GM21717 (cell line): ENCODE results near the gene SLC25A2.
"Not testable (repeated sequence)": the region's sequence is repeated elsewhere in the genome, so short reads cannot be mapped to it uniquely, and the experiment has no call there.

Source experiments
- ATAC-seq: cut with Tn5 transposase; IDR thresholded peaks from one replicate; pipeline ENCODE4 v1.9.1; 2021; ENCODE audit warnings: mild to moderate bottlenecking, moderate library complexity; ENCODE audit not compliant: unreplicated experiment

SLC25A2 gene

DNA sequence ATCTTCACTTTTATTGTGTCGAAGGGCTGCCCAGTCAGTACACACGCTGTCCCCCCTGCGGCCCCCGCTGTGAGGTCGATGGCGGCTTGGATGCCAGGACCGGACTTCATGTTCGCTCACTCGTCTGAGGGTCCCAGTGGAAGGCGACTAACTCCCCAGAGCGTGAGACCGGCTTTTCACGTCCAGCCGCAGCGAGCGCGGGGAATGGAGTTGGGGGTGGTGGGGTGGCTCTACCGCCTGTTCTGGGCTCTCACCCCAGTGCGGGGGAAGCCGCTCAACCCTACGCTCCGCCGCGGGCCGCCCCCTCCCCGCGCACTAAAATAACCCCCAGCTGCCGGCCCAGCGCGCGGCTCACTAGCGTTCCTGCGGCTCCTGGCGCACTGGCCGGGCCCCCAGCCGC is at the start of gene SLC25A2:
Gene SLC25A2 (minus strand): TSS at position 294 of the 400 bp plus-strand sequence. CDS start 184 bp downstream, at position 110.
- ATAC-seq: no peak

DNA sequence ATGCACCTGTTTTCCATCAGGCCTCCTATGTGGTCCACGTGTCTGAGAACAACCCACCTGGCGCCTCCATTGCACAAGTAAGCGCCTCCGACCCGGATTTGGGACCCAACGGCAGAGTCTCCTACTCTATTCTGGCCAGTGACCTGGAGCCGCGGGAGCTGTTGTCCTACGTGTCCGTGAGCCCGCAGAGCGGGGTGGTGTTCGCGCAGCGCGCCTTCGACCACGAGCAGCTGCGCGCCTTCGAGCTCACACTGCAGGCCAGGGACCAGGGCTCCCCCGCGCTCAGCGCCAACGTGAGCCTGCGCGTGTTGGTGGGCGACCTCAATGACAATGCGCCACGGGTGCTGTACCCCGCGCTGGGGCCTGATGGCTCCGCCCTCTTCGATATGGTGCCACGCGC is 47.7 kb upstream of the SLC25A2 start:
- no peak for ATAC-seq

DNA sequence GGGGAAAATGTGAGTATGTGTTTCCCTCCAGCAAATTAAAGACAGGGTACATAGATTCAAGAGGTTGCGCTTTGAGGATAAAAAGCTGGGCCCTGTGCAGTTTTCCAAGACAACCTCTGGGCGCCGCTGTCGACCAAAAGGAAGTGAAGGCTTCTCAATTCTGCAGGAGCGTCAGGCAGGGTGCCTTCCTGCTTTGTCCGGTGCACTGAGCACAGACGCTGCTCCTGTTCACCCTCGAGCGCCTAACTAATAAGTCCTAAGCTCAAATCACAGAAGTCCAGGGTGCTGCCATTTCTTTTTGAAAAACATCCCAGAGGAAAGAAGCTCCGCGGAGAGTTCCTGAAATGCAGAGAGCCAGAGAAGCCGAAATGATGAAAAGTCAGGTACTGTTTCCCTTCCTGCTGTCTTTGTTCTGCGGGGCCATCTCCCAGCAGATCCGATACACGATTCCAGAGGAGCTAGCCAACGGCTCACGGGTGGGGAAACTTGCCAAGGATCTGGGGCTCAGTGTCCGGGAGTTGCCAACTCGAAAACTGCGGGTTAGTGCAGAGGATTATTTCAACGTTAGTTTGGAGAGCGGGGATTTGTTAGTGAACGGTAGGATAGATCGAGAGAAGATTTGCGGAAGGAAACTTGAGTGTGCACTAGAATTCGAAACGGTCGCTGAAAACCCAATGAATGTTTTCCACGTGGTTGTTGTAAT is 46.2 kb upstream of the SLC25A2 start, which contains the start of gene PCDHGB1:
Gene PCDHGB1 (plus strand): TSS at position 183 of the 703 bp plus-strand sequence. CDS start 162 bp downstream, at position 345.
- ATAC-seq: peak; percentile 66

DNA sequence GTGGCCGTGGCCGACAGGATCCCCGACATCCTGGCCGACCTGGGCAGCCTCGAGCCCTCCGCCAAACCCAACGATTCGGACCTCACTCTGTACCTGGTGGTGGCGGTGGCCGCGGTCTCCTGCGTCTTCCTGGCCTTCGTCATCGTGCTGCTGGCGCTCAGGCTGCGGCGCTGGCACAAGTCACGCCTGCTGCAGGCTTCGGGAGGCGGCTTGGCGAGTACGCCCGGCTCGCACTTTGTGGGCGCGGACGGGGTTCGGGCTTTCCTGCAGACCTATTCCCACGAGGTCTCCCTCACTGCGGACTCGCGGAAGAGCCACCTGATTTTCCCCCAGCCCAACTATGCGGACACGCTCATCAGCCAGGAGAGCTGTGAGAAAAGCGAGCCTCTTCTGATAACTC is 42.2 kb upstream of the SLC25A2 start:
- ATAC-seq: not testable (repeated sequence)

DNA sequence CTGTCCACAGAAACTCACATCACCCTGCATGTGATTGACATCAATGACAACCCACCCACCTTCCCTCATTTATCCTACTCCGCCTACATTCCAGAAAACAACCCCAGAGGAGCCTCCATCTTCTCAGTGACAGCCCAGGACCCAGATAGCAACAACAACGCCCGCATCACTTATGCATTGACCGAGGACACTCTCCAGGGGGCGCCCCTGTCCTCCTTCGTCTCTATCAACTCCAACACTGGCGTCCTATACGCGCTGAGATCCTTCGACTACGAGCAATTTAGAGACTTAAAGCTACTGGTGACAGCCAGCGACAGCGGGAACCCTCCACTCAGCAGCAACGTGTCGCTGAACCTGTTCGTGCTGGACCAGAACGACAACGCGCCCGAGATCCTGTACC is 41.5 kb upstream of the SLC25A2 start:
- ATAC-seq: no peak

DNA sequence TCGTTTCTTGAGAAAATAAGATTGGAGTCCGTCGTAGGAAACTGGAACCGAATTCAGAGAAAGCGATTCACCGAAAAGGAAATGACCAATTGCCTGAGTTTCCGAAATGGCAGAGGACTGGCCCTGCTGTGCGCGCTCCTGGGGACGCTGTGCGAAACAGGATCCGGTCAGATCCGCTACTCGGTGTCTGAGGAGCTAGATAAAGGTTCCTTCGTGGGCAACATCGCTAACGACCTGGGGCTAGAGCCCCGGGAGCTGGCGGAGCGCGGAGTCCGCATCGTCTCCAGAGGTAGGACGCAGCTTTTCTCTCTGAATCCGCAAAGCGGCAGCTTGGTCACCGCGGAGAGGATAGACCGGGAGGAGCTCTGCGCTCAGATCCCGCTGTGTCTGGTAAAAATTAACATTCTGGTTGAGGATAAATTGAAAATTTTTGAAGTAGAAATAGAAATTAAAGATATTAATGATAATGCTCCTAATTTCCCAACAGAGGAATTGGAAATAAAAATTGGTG is 40.2 kb upstream of the SLC25A2 start:
- no peak for ATAC-seq

DNA sequence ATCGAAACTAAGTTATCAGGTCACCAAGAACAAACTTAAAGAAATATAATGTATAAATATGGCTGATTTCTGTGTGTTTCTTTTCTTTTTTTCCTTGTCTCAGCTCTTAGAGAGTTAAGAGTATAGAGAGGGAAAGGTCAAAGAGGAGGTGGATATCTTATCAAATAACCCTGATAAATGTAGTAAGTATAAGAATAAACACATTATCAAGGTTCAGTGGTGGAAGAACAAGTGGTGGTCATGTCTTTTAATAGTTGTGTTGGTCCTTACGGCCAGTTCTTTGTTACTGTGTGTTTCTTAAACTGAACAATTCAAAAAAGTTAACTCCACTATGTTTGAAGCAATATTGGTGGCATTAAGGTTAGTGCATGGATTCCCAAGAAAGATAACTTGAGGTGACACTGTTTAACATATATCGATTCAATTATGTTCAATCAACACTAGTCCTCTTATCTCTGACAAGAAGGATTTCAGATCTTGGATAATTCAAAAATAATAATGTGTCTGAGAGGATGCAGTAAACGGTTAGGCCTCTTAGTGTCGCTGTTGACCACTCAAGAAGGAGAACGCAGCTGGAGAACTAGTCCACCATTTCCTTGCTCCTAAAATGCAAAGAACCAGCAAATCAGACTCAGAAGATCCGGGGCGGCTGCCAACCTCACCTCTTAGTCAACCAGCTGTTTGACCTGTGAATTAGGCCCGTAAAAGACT is 39.5 kb upstream of the SLC25A2 start, which contains the start of gene PCDHGA3:
Gene PCDHGA3 (plus strand): TSS at position 588 of the 711 bp plus-strand sequence. CDS start 205 bp downstream, outside the sequence.
- no peak for ATAC-seq

DNA sequence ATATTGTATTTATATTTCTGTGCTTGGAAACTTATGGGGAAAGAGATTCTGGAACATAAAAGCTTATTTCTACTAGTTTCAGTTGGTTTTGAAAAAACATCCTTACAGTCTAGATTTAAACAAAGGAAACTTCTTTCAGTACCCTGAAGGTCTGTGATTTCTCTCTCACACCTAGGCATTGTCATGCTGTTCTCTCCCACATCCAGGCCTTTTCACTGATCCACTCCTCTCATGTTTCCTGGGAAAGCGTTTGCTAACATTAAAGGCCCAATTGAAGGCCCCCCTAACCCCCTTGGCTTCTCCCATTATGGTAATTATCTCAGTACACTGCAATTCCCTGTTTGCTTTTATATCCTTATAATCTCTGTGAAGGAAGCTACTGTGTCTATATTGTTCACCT is 38.9 kb upstream of the SLC25A2 start:
- ATAC-seq: no peak

DNA sequence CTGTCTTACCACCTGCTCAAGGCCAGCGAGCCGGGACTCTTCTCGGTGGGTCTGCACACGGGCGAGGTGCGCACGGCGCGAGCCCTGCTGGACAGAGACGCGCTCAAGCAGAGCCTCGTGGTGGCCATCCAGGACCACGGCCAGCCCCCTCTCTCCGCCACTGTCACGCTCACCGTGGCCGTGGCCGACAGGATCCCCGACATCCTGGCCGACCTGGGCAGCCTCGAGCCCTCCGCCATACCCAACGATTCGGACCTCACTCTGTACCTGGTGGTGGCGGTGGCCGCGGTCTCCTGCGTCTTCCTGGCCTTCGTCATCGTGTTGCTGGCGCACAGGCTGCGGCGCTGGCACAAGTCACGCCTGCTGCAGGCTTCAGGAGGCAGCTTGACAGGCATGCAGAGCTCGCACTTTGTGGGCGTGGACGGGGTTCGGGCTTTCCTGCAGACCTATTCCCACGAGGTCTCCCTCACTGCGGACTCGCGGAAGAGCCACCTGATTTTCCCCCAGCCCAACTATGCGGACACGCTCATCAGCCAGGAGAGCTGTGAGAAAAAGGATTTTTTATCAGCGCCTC is 37.0 kb upstream of the SLC25A2 start:
- ATAC-seq: not testable (repeated sequence)

DNA sequence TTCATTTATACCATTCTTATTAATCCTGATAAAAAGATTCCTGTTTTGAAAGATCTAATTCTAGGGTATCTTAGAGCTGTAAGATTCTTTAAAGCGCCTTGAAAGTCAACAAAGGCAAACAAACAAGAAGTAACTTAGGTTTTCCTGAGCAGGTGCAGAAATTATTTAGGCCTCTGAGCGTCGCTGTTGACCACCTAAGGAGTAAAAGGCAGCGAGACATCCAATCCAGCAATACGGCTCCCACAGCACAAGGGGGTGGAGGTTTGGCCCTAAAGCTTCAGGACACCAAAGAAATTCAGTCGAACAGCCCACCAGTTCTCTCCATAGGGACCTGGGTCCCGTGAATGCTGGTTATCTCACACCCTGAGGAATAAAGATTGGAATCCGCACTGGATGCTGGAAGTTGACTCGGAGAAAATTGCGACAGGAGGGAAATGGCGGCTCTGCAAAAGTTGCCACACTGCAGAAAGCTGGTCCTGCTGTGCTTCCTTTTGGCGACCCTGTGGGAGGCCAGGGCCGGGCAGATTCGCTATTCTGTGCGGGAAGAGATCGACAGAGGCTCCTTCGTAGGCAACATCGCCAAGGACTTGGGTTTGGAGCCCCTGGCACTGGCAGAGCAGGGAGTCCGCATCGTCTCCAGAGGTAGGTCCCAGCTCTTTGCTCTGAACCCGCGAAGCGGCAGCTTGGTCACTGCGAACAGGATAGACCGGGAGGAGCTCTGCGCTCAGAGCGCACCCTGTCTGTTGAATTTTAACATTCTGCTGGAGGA is 34.9 kb upstream of the SLC25A2 start, which contains the start of gene PCDHGA2:
Gene PCDHGA2 (plus strand): TSS at position 223 of the 769 bp plus-strand sequence.
- ATAC-seq: no peak

DNA sequence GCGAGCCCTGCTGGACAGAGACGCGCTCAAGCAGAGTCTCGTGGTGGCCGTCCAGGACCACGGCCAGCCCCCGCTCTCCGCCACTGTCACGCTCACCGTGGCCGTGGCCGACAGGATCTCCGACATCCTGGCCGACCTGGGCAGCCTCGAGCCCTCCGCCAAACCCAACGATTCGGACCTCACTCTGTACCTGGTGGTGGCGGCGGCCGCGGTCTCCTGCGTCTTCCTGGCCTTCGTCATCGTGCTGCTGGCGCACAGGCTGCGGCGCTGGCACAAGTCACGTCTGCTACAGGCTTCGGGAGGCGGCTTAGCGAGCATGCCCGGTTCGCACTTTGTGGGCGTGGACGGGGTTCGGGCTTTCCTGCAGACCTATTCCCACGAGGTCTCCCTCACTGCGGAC is 28.7 kb upstream of the SLC25A2 start:
- not testable (repeated sequence) for ATAC-seq

DNA sequence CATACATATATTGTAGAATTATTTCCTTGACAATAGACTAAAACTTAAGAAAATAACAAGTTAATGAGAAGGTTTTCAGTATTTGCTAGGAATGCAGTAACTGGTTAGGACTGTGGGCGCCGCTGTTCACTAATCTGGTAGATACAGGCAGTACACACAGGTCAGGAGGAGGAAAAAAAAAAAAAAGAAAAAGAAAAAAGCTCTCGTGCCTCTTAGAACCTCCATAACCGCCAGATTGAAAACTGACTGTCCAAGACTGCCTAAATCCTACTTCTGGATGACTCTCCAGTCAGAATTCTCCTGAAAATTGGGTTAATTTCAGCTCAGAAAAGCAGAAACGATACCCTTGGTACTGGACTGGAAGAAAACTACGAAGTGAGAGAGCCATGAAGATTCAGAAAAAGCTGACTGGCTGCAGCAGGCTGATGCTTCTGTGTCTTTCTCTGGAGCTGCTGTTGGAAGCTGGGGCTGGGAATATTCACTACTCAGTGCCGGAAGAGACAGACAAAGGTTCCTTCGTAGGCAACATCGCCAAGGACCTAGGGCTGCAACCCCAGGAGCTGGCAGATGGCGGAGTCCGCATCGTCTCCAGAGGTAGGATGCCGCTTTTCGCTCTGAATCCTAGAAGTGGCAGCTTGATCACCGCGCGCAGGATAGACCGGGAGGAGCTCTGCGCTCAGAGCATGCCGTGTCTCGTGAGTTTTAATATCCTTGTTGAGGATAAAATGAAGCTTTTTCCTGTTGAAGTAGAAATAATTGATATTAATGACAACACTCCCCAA is 26.6 kb upstream of the SLC25A2 start, which contains the start of gene PCDHGA1:
Gene PCDHGA1 (plus strand): TSS at position 216 of the 782 bp plus-strand sequence.
- ATAC-seq: no peak

DNA sequence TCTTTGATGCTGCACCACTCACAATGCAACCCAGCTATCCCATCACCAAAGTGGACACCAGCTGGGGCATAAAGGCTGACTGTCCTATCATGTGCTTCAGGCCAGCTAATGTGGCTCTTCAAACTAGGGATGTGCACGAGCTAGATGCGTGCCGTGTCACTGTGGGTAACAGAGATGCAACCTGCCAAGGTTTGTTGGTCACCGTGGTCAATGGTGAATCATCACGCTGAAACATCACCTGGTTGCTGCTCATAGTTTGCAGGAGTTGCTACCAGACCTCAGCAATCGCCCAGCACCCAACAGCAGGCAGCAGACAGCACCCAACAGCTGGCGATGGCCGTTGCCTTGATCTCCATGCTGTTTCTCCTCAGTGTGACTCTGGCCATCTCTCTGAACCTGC is 24.4 kb upstream of the SLC25A2 start:
- ATAC-seq: no peak

DNA sequence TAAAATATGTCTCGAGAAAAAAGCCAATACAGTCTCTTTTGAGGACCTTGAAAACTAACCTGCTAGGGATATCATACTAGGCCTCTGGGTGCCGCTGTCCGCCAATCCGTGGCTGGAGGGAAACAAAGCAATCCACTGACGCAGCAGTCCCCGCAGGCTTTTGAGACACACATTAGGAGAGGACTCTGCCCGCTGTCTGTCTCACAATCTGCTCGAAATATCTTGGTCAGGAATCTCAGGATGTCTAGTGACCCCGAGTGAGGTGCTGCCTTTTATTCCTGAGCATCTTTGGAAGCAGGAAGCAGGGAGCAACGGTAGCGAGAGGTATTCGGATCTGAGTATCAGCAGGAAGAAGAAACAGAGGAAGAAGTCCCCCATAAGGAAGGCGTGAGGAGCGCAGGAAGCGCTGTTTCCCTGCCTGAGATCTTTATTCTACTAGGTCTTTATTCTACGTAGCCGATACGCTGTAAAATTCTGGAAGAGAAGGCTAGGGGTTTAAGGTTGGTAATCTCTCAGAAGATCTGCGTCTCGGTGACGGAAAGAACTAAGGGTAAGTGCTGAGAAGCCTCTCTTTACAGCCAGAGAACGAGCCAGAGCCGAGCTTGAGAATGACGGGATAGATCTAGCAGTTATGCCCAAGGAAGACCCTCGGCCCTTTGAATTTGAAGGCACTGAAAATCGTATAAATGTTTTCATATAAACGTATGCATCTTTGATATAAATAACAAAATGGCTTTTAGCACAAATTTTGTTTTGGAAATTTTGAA is 22.4 kb upstream of the SLC25A2 start:
- ATAC-seq: peak; percentile 82

DNA sequence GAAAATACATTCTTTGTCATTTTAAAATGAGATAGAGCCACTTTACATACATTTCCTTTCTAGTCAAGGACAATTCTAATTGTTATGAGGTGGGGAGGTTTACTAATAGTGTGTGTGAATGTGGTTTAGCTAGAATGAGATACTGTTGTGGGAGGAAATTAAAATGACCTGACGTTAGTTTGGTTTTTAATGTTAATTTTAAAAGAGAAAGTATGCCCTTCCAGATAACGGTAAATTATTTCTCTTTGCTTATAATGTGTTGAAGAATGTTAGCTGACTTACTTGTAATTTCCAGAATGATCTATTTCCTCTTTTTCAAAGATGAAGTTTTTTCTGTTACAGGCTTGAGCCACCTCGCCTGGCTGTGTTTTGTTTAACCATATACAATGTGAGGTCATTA is 18.4 kb upstream of the SLC25A2 start:
- no peak for ATAC-seq

DNA sequence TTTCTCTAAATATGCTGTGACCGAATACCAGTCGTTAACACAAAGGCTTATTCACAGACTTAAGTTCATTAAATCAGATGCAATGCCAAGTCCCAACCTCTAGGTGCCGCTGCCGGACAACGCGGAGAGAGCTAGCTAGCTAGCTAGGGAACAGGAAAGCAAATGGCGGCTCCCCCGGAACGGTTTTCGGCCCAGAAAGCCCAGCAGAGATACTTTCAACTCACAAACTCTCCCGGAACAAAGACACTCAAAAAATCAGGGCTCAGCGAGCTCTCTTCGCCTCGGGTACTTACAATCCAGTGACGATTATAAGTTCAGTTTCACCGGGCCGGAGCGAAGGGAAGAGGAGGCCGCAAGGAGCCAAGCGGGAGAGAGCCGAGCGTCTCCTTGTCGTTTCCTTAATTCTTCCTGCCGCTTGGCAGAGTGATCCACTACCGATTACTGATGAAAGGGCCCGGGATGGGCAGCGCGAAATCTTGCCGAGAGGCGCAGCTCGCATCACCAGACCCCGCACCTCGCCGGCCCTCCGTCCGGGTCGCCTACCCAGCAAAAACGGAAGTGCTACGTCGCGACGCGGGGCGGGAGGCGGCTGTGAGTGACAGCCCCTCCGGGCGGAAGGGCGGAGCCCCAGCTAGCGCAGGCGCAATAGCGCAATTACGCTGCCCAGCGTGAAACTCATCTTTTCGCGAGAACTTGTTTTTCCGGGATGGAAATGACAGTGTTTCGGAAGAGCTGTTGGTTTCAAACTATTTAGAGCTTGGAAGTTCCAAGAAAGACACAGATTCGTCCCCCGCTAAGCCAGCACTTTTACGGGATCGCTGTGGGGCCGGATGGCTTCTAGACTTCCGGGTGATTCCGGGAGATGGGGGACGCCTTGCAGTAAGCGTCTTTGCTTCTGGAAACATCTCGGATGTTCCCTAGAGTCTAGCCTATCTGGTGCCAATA is 16.6 kb upstream of the SLC25A2 start, which contains the start of gene TAF7:
Gene TAF7 (minus strand): TSS at position 560 of the 945 bp plus-strand sequence. CDS start 740 bp downstream, outside the sequence.
- peak; percentile 93 for ATAC-seq

DNA sequence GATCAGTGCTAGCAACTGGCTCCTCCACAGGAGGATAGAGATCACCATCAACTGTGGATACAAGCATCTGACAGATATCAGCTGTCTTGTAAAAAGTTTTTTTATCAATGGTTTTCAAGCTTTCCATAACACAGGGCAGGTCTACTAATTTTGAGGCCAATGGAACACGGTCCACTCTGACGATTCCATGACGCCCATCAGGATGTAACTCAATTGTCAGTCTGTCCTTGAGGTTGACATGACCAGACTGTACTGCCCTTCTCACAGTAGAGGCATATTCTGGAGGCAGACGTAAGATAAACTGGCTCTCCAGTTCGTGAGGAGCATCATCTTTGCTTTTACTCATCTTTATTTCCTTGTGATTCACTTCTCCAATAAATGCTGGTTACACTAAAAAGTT is 15.8 kb upstream of the SLC25A2 start:
- ATAC-seq: no peak

DNA sequence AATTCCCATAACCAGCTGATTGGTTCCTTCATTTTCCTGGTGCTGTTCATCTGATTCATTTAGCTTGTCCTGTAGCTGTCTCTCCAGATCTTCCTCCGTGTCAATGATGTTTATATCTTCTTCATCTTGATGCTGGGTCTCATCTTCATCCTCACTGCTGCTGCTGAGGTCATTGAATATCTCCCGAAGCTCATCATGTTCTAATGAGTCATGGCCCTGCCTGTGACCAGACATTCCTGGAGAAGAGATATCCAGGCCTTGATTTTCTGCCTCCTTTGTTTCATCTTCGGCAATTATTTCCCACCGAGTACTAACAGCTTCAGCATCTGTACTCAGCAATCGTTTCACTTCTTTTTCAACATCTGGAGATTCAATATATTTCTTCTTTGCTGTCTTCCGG is 15.4 kb upstream of the SLC25A2 start:
- ATAC-seq: no peak
